Measurements from ENCODE around the gene FOXN3. TPM values are rescaled to one million over a fixed set of nuclear protein-coding genes. Genes with fewer than 3 reads are reported as not detected.

Gene FOXN3
- polyA plus RNA-seq, 2 of the 4 experiments (the other 2 are of a cell fraction), result 6.0 to 6.4 TPM

DNA sequence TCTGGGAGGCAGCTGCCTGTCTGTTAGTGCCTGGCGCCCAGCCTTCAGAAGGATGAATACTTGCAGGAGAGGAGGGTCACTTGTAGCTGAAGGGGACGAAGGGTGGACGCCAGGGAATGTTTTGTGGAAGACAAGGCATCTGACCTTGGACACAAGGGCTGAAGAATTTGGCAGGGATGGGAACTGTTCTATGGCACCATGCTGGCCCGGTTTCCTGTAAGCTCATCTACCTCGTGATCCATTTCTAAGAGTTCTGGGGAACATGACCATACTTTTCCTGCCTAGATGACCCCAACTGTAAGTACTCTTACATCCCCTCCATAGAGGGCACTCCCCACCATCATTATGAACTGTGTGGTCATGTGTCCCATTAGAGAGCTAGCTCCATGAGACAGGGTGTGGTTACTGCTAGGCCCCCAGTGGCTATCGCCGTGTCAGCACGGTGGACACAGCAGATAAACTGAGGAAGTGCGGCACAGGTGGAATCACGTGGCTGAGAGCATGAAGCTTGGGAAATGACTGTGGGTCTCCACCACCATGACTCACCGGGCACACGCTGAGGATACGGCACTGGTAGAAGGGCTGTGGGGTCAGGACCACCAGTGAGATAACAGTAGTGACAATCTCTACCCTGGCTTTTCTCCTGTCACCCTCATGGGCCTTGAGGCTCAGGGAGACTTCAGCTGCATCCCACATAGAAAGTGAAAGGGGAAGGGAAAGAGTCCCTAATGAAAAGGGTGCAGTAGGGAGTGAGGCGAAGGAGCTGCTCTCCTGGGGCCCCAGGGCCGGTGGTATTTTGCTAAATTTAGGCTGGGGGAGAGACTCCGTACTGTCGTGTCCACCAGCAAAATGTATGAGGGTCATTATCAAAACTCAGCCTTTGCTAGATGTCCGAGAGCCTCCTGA lies 252.6 kb downstream of the FOXN3 start:
- ATAC-seq, result no peak

DNA sequence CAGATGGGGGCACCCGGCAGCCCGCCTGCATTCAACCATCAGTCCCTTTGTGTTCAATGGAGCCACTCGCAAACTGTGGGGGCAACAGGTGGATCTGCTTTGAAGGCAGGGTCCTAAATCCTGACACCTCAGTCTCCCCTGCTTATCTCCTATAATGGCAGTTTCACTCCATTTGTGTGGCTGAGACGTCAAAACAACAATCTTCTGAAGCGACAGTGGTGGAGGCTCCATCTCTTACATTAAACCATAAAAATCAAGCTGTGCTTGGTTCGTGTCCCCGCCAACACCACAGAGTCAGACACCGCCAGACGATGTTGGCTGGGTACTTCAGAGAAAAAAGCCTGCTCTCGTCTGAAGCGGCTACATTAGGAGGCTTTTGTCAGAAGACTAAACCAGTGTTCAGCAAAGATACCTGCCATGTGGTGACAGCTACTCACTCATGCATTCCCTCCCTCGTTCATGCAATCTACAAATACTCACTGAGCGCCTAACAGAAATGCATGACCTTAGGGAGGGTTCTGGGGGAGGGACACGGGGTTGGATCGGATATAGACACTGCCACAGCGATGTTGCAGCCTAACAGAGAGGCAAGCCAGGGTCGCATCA lies 253.9 kb downstream of the FOXN3 start:
- no peaks in the 10 kb centered on the region for H3K9me3 ChIP-seq
- POLR2A ChIA-PET, result no interaction called here
- H3K4me3 ChIP-seq, result no peak overlapping the region
- WGBS (ENCODE audit: missing lambda C conversion rate), result 72% methylated on average over 17 of the region's 17 CpGs
- DNase-seq (ENCODE audit: low read depth in 1 of 2, low spot score in 1 of 2) (no peak), ATAC-seq (no peak), FAIRE-seq (no peak)
- H3K4me1 ChIP-seq, result no peaks in the 10 kb centered on the region
- no peak for TF ChIP-seq ZFP36 (IDR thresholded peaks at IDR 0.05; ENCODE audit: borderline replicate concordance, partially characterized antibody)
- no peak for TF ChIP-seq HES2 (IDR thresholded peaks at IDR 0.05)
- TF ChIP-seq MAFK (IDR thresholded peaks at IDR 0.05; ENCODE audit: partially characterized antibody), result no peak
- TF ChIP-seq RAD21 (conservative IDR thresholded peaks at IDR 0.05 in 1 of 2, IDR thresholded peaks at IDR 0.05 in 1 of 2), result no peak
- H3K4me2 ChIP-seq, result no peak overlapping the region
- CTCF ChIA-PET, result interaction anchor here (1.9 to 4.6 kb wide), 3 partner anchors 12 to 752 kb away, joined by 4 to 16 read pairs (median 4); no protein-coding TSS in a partner anchor
- H3K27ac ChIP-seq, result no peak overlapping the region

More for the DNA sequence above, 252.6 kb downstream of the FOXN3 start:
- Histone ChIP-seq H3K4me2 (no peak overlapping the region), H3K27ac (no peak overlapping the region), H3K4me1 (no peaks in the 10 kb centered on the region), H3K4me3 (no peak overlapping the region), H3K9me3 (no peaks in the 10 kb centered on the region)
- TF ChIP-seq RCOR1 (IDR thresholded peaks at IDR 0.05; ENCODE audit: low read depth, low read length), result no peak
- no peak for TF ChIP-seq CBX2 (IDR thresholded peaks at IDR 0.05; ENCODE audit: borderline replicate concordance, low read depth)
- TF ChIP-seq TP53 (CRISPR knock-in tag; IDR thresholded peaks at IDR 0.05), result no peak
- no peak for TF ChIP-seq POLR2A (IDR thresholded peaks at IDR 0.05; ENCODE audit: low read length)
- no peak for TF ChIP-seq POLR2AphosphoS2 (conservative IDR thresholded peaks at IDR 0.05; ENCODE audit: low read length)
- no peak for TF ChIP-seq CBX8 (IDR thresholded peaks at IDR 0.05)
- ChIA-PET CTCF (interaction anchor here (1.7 to 4.6 kb wide), 4 partner anchors 10 to 750 kb away, joined by 4 to 16 read pairs (median 6); no protein-coding TSS in a partner anchor), POLR2A (no interaction called here)
- no peak for FAIRE-seq
- DNase-seq (ENCODE audit: low read depth in 1 of 2, low spot score in 1 of 2), result no peak
- WGBS (ENCODE audit: missing lambda C conversion rate), result 80% methylated on average over 18 of the region's 18 CpGs

DNA sequence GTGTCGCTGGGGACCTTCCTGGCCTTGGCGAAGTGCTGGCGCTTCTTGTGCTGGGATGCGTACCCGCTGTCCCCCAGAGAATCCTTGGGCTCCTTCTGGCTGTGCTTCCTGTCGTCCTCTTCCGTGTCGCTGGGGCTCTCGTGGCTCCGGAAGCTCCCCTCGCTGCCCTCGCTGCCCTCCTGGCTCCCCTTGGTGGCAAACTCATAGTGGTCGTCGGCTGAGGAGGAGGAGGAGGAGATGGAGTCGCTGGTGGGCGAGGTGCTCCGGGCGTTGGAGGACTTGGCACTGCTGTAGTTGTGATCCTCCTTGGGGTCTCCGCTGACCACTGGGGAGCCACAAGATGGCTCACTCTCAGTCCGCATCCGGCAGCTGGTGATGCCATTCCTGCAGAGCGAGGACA lies 254.4 kb downstream of the FOXN3 start:
- POLR2A ChIA-PET, result no interaction called here
- FAIRE-seq, result no peak
- CTCF ChIA-PET, result interaction anchor here (4.6 kb wide), 1 partner anchor 15 kb away, joined by 16 read pairs; no protein-coding TSS in a partner anchor
- Histone ChIP-seq H3K4me2 (no peak overlapping the region), H3K27ac (no peak overlapping the region), H3K9me3 (no peaks in the 10 kb centered on the region), H3K4me1 (no peaks in the 10 kb centered on the region), H3K4me3 (no peak overlapping the region)
- no peak for DNase-seq (ENCODE audit: low read depth in 1 of 2, low spot score in 1 of 2)
- no peak for ATAC-seq
- TF ChIP-seq RCOR1 (IDR thresholded peaks at IDR 0.05; ENCODE audit: low read depth, low read length), result no peak
- TF ChIP-seq EHF (CRISPR knock-in tag; IDR thresholded peaks at IDR 0.05), result no peak
- no peak for TF ChIP-seq JUN (IDR thresholded peaks at IDR 0.05)
- TF ChIP-seq HMGXB4 (CRISPR knock-in tag; IDR thresholded peaks at IDR 0.05; ENCODE audit: borderline replicate concordance), result no peak
- TF ChIP-seq, protein P1, sequence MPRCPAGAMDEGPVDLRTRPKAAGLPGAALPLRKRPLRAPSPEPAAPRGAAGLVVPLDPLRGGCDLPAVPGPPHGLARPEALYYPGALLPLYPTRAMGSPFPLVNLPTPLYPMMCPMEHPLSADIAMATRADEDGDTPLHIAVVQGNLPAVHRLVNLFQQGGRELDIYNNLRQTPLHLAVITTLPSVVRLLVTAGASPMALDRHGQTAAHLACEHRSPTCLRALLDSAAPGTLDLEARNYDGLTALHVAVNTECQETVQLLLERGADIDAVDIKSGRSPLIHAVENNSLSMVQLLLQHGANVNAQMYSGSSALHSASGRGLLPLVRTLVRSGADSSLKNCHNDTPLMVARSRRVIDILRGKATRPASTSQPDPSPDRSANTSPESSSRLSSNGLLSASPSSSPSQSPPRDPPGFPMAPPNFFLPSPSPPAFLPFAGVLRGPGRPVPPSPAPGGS (IDR thresholded peaks at IDR 0.05), result no peak
- TF ChIP-seq NPAS2 (CRISPR knock-in tag; IDR thresholded peaks at IDR 0.05; ENCODE audit: borderline replicate concordance), result no peak
- no peak for TF ChIP-seq CBX8 (IDR thresholded peaks at IDR 0.05)
- TF ChIP-seq PBX3 (IDR thresholded peaks at IDR 0.05), result no peak
- no peak for TF ChIP-seq MYC (IDR thresholded peaks at IDR 0.05; ENCODE audit: borderline replicate concordance, low read length)
- WGBS (ENCODE audit: missing lambda C conversion rate), result 80% methylated on average over 22 of the region's 22 CpGs
